B cell (primary cell): ENCODE data around the gene KCNT1.

Source experiments
- CTCF ChIP-seq: fragments of 200-600 bp; IDR thresholded peaks from one replicate; pipeline ENCODE4 v1.8.0; 2022; ENCODE audit warnings: antibody characterized with exemption, mild to moderate bottlenecking
- EZH2 ChIP-seq: IDR thresholded peaks from 2 replicates; pipeline ENCODE4 v1.6.1; 2012; ENCODE audit warnings: borderline replicate concordance, low read depth, mild to moderate bottlenecking, moderate library complexity, low read length; ENCODE audit not compliant: insufficient read depth, poor library complexity, severe bottlenecking

- TF ChIP-seq CTCF: no peak
- TF ChIP-seq EZH2: no peak
Measured at GRCh38 chr9:135770203-135770535, 68.2 kb downstream of the KCNT1 start.
